ENCODE measurements around the gene HTR2A.
A peak's percentile ranks its signal among the peaks of the same experiment; 100 is the strongest.

HTR2A gene

DNA sequence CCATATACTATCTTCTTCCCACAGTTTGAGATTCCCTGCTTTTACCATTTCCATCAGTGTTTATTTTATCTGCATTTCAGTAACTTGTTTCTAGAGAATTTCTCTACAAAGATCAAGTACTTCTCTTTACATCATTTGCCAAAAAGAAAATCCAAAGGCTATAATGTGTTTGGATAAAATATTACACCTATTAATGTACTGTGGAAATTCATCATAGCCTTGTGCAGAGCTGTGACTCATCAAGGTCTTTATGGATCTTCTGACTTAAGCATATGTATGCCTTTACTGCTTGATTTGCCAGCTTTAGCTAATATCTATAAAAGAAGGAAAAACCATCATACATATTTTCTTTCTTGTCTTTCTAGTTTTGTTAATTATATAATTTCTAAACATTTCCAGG, 9.6 kb upstream of the HTR2A start:
- no peak for TF ChIP-seq POLR2A (IDR thresholded peaks at IDR 0.05; ENCODE audit: low read depth, low read length)
- no peak for TF ChIP-seq PAX5 (IDR thresholded peaks at IDR 0.05; ENCODE audit: insufficient read depth, low read length, severe bottlenecking)
- no peak for TF ChIP-seq TAF1 (IDR thresholded peaks at IDR 0.05; ENCODE audit: low read depth, low read length)
- no peak for TF ChIP-seq POU2F2 (IDR thresholded peaks at IDR 0.05; ENCODE audit: low read depth, low read length)
- TF ChIP-seq SPI1 (IDR thresholded peaks at IDR 0.05; ENCODE audit: low read depth, low read length): no peak
- no peak for TF ChIP-seq POLR2AphosphoS5 (IDR thresholded peaks at IDR 0.05; ENCODE audit: low read depth, low read length)
- no peak for FAIRE-seq
- DNase-seq (ENCODE audit: insufficient read length, low spot score): no peak

DNA sequence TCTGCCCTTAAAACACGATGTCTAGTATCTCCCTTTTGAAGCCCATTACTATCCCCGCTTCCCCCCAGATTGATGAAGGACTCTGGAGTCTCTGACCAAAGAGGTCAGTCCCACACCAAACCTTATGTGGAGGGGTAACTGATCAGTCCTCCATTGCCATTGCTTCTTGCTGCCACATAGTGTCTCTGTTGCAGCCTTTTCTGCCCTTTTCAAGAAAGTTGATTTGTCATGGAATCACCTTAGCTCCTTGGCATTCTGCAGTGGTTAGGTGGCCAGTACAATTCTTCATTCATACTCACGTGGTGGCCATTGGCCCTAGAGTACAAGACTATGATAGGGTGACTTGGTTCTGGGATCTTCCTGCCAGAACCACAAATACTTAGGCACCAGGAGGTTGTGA, 8.4 kb upstream of the HTR2A start:
- DNase-seq (ENCODE audit: insufficient read length, low spot score) (no peak), FAIRE-seq (no peak)
- no peak for TF ChIP-seq POLR2A (IDR thresholded peaks at IDR 0.05; ENCODE audit: low read depth, low read length)
- no peak for TF ChIP-seq SPI1 (IDR thresholded peaks at IDR 0.05; ENCODE audit: low read depth, low read length)
- no peak for TF ChIP-seq POLR2AphosphoS5 (IDR thresholded peaks at IDR 0.05; ENCODE audit: low read depth, low read length)
- TF ChIP-seq PAX5 (IDR thresholded peaks at IDR 0.05; ENCODE audit: insufficient read depth, low read length, severe bottlenecking): no peak
- TF ChIP-seq TAF1 (IDR thresholded peaks at IDR 0.05; ENCODE audit: low read depth, low read length): no peak
- no peak for TF ChIP-seq POU2F2 (IDR thresholded peaks at IDR 0.05; ENCODE audit: low read depth, low read length)

DNA sequence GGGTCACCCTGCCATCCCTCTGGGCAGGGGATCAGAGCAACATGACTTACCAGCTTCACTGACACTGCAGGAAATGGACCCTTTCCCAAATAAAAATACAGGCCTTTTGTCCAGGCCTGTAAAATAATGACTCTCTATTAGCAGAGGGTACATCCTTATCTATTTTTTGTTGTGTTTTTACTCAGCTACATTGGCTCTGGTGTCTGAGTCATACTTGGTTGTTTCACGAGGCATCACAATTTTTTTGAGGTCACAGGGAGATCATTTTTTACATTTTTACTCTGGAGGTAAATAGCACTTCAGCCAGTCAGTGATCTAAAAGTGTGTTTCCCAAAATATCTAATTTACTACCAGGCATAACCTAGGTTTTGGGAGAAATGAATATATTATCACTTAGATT, 6.9 kb upstream of the HTR2A start:
- TF ChIP-seq TAF1 (IDR thresholded peaks at IDR 0.05; ENCODE audit: low read depth, low read length): no peak
- no peak for TF ChIP-seq POLR2AphosphoS5 (IDR thresholded peaks at IDR 0.05; ENCODE audit: low read depth, low read length)
- no peak for TF ChIP-seq SPI1 (IDR thresholded peaks at IDR 0.05; ENCODE audit: low read depth, low read length)
- TF ChIP-seq POU2F2 (IDR thresholded peaks at IDR 0.05; ENCODE audit: low read depth, low read length): no peak
- TF ChIP-seq PAX5 (IDR thresholded peaks at IDR 0.05; ENCODE audit: insufficient read depth, low read length, severe bottlenecking): no peak
- TF ChIP-seq POLR2A (IDR thresholded peaks at IDR 0.05; ENCODE audit: low read depth, low read length): no peak
- no peak for DNase-seq (ENCODE audit: insufficient read length, low spot score)
- no peak for FAIRE-seq

DNA sequence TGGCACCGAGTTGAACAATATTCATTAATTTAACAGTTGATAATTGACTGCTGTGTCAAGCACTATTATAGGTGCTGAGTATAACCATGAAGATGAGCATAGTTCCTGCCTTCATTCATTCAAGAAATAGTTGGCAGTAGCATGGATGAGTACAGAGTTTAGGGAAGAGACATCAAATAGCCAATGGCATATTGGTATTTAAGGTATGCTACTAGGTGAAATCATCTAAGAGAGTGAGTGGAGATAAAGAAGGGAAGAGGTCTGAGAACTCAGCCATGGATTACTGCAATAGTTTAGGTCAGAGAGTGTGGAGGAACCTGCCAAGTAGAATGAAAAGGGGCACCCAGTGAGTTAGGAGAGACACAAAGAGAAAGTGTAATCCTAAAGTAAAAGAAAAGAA, 4.9 kb upstream of the HTR2A start:
- no peak for DNase-seq (ENCODE audit: insufficient read length, low spot score)
- FAIRE-seq: no peak
- TF ChIP-seq POLR2AphosphoS5 (IDR thresholded peaks at IDR 0.05; ENCODE audit: low read depth, low read length) (no peak), TAF1 (IDR thresholded peaks at IDR 0.05; ENCODE audit: low read depth, low read length) (no peak), POU2F2 (IDR thresholded peaks at IDR 0.05; ENCODE audit: low read depth, low read length) (no peak), POLR2A (IDR thresholded peaks at IDR 0.05; ENCODE audit: low read depth, low read length) (no peak), SPI1 (IDR thresholded peaks at IDR 0.05; ENCODE audit: low read depth, low read length) (no peak), PAX5 (IDR thresholded peaks at IDR 0.05; ENCODE audit: insufficient read depth, low read length, severe bottlenecking) (no peak)

DNA sequence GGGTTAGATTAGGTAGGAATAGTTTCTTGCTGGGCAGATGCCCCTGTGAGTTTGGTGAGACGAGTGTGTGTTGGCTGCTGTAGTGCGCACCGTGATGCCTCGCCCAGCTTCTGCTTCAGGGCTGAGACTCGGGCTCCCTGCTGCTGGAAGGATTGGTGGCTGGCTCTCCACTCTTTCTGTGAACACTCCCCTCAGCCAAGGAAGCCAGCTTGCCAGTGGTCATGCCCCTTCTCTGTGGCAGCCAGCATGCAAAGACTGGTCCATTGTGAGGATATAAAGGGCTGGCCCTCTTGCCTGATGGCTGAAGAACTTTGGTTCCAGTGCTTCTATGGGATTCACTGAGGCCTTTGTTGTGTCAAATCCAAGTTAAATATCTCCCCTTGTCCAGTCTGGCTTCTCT, 2.9 kb upstream of the HTR2A start:
- no peak for TF ChIP-seq TAF1 (IDR thresholded peaks at IDR 0.05; ENCODE audit: low read depth, low read length)
- TF ChIP-seq PAX5 (IDR thresholded peaks at IDR 0.05; ENCODE audit: insufficient read depth, low read length, severe bottlenecking): no peak
- no peak for TF ChIP-seq POLR2AphosphoS5 (IDR thresholded peaks at IDR 0.05; ENCODE audit: low read depth, low read length)
- TF ChIP-seq SPI1 (IDR thresholded peaks at IDR 0.05; ENCODE audit: low read depth, low read length): no peak
- TF ChIP-seq POU2F2 (IDR thresholded peaks at IDR 0.05; ENCODE audit: low read depth, low read length): no peak
- DNase-seq (ENCODE audit: insufficient read length, low spot score): no peak
- FAIRE-seq: no peak

DNA sequence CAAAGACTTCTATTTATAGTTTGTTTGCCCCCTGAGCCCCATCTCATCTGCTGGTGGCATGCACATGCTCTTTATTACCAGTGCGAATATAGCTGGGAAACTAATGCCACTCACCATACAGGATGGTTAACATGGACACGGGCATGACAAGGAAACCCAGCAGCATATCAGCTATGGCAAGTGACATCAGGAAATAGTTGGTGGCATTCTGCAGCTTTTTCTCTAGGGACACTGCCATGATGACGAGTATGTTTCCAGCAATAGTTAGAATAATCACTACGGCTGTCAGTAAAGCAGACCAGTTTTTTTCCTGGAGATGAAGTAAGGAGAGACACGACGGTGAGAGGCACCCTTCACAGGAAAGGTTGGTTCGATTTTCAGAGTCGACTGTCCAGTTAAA, 1.5 kb downstream of the HTR2A start:
- FAIRE-seq (no peak), DNase-seq (ENCODE audit: insufficient read length, low spot score) (no peak)
- TF ChIP-seq POLR2AphosphoS5 (IDR thresholded peaks at IDR 0.05; ENCODE audit: low read depth, low read length) (no peak), POU2F2 (IDR thresholded peaks at IDR 0.05; ENCODE audit: low read depth, low read length) (no peak), TAF1 (IDR thresholded peaks at IDR 0.05; ENCODE audit: low read depth, low read length) (no peak), SPI1 (IDR thresholded peaks at IDR 0.05; ENCODE audit: low read depth, low read length) (no peak), PAX5 (IDR thresholded peaks at IDR 0.05; ENCODE audit: insufficient read depth, low read length, severe bottlenecking) (no peak), POLR2A (IDR thresholded peaks at IDR 0.05; ENCODE audit: low read depth, low read length) (no peak)

DNA sequence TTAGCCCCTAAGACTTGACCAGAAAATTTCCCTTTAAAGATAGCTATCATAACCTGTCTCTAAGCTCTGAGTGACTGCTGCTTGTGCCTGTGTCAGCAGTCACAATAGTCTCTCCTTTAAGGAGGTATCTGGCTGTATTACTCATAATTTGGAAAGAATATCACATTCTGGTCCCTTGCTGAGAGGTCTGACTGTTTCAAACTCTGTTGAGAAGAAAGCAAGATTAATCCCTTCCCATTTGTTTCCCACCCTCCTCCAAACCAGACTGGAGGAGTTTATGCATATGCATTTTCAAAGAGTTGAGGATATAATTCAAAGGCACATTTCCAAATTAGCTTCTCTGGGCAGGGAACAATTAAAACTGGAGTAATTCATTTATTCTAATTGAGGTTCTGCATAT, 2.3 kb downstream of the HTR2A start:
- FAIRE-seq (no peak), DNase-seq (ENCODE audit: insufficient read length, low spot score) (no peak)
- TF ChIP-seq POU2F2 (IDR thresholded peaks at IDR 0.05; ENCODE audit: low read depth, low read length) (no peak), SPI1 (IDR thresholded peaks at IDR 0.05; ENCODE audit: low read depth, low read length) (no peak), POLR2A (IDR thresholded peaks at IDR 0.05; ENCODE audit: low read depth, low read length) (no peak)

DNA sequence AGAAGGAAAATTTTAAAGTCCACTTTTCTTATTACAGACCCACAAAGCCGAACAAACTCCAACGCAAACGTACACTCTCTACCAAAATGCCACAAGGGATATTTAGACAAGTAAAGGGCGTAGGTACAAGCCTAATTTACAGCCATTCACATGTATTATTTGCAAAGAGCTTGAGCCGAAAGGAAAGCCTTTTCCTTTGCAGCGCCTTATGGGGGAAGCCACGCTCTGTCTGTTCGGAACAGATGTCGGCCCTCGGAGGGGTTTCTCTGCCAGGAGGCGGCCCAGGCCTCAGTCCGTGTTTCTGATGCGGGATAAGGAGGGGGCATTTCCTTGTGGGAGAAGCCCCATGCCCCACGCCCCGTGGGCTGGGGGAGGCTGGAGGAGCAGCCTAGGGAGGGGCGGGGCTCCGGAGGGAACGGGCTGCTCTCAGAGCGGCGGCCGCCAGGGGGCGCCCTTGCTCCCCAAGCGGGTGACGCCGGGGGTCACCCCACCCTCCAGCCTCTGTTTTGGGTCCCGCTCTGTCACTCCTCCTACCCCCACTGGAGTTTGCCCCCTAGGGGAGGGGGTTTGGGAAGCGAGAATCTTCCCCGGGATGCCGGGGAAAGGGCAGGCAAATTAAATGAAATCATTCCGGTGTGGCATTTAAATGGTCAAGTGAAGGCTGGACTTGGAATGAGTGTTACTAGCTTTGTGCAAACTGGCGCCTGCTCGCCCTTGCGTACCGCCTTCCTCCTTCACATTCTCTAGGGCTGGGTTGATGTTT, 2.9 kb downstream of the HTR2A start:
- DNase-seq (ENCODE audit: insufficient read length, low spot score) (peak; percentile 71), FAIRE-seq (peak; percentile 85)
- TF ChIP-seq POU2F2 (IDR thresholded peaks at IDR 0.05; ENCODE audit: low read depth, low read length) (no peak), TAF1 (IDR thresholded peaks at IDR 0.05; ENCODE audit: low read depth, low read length) (no peak), POLR2A (IDR thresholded peaks at IDR 0.05; ENCODE audit: low read depth, low read length) (no peak), PAX5 (IDR thresholded peaks at IDR 0.05; ENCODE audit: insufficient read depth, low read length, severe bottlenecking) (no peak), SPI1 (IDR thresholded peaks at IDR 0.05; ENCODE audit: low read depth, low read length) (no peak), POLR2AphosphoS5 (IDR thresholded peaks at IDR 0.05; ENCODE audit: low read depth, low read length) (no peak)

DNA sequence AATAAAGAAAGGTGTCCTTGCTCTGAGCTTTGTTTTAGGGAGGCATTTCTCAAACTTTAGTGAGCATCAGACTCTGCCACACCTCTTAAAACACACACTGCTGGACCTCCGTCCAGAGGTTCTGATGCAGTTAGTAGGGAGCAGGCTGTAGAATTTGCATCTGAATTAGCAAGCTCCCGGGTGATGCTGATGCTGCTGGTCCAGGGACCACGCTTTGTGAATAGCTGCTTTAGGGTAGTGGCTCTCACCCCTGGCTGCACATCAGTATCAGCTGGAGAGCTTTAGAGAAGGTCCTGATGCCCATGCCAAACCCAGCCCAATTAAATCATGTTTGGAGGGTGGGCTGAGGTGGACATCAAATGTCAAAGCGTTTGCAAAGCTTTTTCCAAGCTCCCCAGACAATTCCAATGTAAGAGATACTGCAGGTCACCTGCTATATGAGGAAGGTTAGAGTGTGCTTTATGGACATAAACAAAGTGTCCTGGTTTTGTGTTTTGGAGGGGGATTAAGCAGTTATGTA, 3.6 kb downstream of the HTR2A start:
- no peak for DNase-seq (ENCODE audit: insufficient read length, low spot score)
- FAIRE-seq: no peak
- TF ChIP-seq POLR2A (IDR thresholded peaks at IDR 0.05; ENCODE audit: low read depth, low read length): no peak

DNA sequence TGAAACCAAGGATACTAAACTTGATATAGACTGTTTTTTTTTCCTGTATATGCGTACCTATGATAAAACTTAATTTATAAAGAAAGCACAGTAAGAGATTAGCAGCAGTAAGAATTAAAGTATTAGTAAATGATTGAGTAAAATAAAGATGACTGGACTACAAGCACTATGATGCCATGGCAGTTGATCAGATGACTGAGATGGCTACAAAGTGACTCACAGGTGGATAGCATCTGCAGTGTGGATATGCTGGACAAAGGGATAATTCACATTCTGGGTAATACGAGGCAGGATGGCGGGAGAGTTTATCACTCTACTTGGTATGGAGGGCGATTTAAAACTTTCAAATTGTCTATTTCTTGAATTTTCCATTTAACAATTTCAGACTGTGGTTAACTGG, 11.8 kb downstream of the HTR2A start:
- FAIRE-seq (no peak), DNase-seq (ENCODE audit: insufficient read length, low spot score) (no peak)
- TF ChIP-seq SPI1 (IDR thresholded peaks at IDR 0.05; ENCODE audit: low read depth, low read length) (no peak), PAX5 (IDR thresholded peaks at IDR 0.05; ENCODE audit: insufficient read depth, low read length, severe bottlenecking) (no peak), TAF1 (IDR thresholded peaks at IDR 0.05; ENCODE audit: low read depth, low read length) (no peak), POLR2A (IDR thresholded peaks at IDR 0.05; ENCODE audit: low read depth, low read length) (no peak), POLR2AphosphoS5 (IDR thresholded peaks at IDR 0.05; ENCODE audit: low read depth, low read length) (no peak), POU2F2 (IDR thresholded peaks at IDR 0.05; ENCODE audit: low read depth, low read length) (no peak)

Measured in GM12891 (cell line).